ENCODE results near the gene OPHN1. TPM values are rescaled to one million over a fixed set of nuclear protein-coding genes. Genes with fewer than 3 reads are reported as not detected.

Gene OPHN1
- total RNA-seq, 4 donors from 2014 or later = 4.6 to 27.7 (median 10.8) TPM

- no peak for DNase-seq
- intact Hi-C loops (cut with DNase I; ENCODE audit: low total_unique reads) = no loop called here
- Histone ChIP-seq H3K4me3 (no peak overlapping the region), H3K9me3 (no peaks in the 10 kb centered on the region), H3K27me3 (no peaks in the 10 kb centered on the region), H3K27ac (no peak overlapping the region), H3K4me1 (no peaks in the 10 kb centered on the region), H3K36me3 (no peaks in the 10 kb centered on the region)
- TF ChIP-seq CTCF (IDR thresholded peaks at IDR 0.05) = no peak
- TF ChIP-seq POLR2A (IDR thresholded peaks at IDR 0.05) = no peak
Measured at GRCh38 chrX:68439341-68439740, 6.0 kb upstream of the OPHN1 start.

GRCh38 chrX:68438575-68438974, 5.3 kb upstream of the OPHN1 start:
- H3K27ac ChIP-seq = no peak overlapping the region
- no peaks in the 10 kb centered on the region for H3K27me3 ChIP-seq
- TF ChIP-seq CTCF (IDR thresholded peaks at IDR 0.05) = no peak
- TF ChIP-seq POLR2A (IDR thresholded peaks at IDR 0.05) = no peak
- H3K9me3 ChIP-seq = no peaks in the 10 kb centered on the region
- intact Hi-C loops (cut with DNase I; ENCODE audit: low total_unique reads) = no loop called here
- DNase-seq = no peak
- no peaks in the 10 kb centered on the region for H3K4me1 ChIP-seq
- H3K4me3 ChIP-seq = no peak overlapping the region
- H3K36me3 ChIP-seq = no peaks in the 10 kb centered on the region

- Histone ChIP-seq H3K36me3 (no peaks in the 10 kb centered on the region), H3K27ac (peak overlapping the region; percentile 83 to 89), H3K9me3 (no peaks in the 10 kb centered on the region), H3K4me3 (peak overlapping the region; percentile 53 to 69), H3K4me1 (no peaks in the 10 kb centered on the region), H3K27me3 (no peaks in the 10 kb centered on the region)
- DNase-seq = no peak
- no peak for TF ChIP-seq POLR2A (IDR thresholded peaks at IDR 0.05)
- TF ChIP-seq CTCF (IDR thresholded peaks at IDR 0.05) = no peak
- intact Hi-C loops (cut with DNase I; ENCODE audit: low total_unique reads) = no loop called here
Measured at GRCh38 chrX:68433981-68434299, 645 bp upstream of the OPHN1 start.

- no peaks in the 10 kb centered on the region for H3K4me1 ChIP-seq
- no peaks in the 10 kb centered on the region for H3K27me3 ChIP-seq
- H3K27ac ChIP-seq = peak overlapping the region; percentile 83 to 89
- DNase-seq = peak in 1 of 2 donors; percentile 14
- TF ChIP-seq POLR2A (IDR thresholded peaks at IDR 0.05) (no peak), CTCF (IDR thresholded peaks at IDR 0.05) (no peak)
- H3K36me3 ChIP-seq = no peaks in the 10 kb centered on the region
- H3K9me3 ChIP-seq = no peaks in the 10 kb centered on the region
- peak overlapping the region; percentile 53 to 69 for H3K4me3 ChIP-seq
- intact Hi-C loops (cut with DNase I; ENCODE audit: low total_unique reads) = no loop called here
Measured at GRCh38 chrX:68432648-68433047, 647 bp downstream of the OPHN1 start.

- intact Hi-C loops (cut with DNase I; ENCODE audit: low total_unique reads) = no loop called here
- TF ChIP-seq CTCF (IDR thresholded peaks at IDR 0.05) (no peak), POLR2A (IDR thresholded peaks at IDR 0.05) (no peak)
- no peak overlapping the region for H3K4me3 ChIP-seq
Measured at GRCh38 chrX:68431836-68432235, 1.5 kb downstream of the OPHN1 start.

More at GRCh38 chrX:68431836-68432235, 1.5 kb downstream of the OPHN1 start:
- no peak overlapping the region for H3K27ac ChIP-seq
- H3K27me3 ChIP-seq = no peaks in the 10 kb centered on the region
- H3K9me3 ChIP-seq = no peaks in the 10 kb centered on the region
- H3K4me1 ChIP-seq = no peaks in the 10 kb centered on the region
- no peaks in the 10 kb centered on the region for H3K36me3 ChIP-seq
- DNase-seq = no peak
